ENCODE results near the gene NKAPL. TPM values are rescaled to one million over a fixed set of nuclear protein-coding genes. Genes with fewer than 3 reads are reported as not detected.
A peak's percentile ranks its signal among the peaks of the same experiment; 100 is the strongest.

Gene NKAPL
- total and polyA plus RNA-seq, 2 of the 13 experiments (the other 11 are each of a cell fraction or from before 2014, with no cell fraction given), result not detected

GRCh38 chr6:28266962-28267694 lies 8.0 kb downstream of the NKAPL start, which contains the start of gene ZSCAN26 (continued):
- TF ChIP-seq, protein P1, sequence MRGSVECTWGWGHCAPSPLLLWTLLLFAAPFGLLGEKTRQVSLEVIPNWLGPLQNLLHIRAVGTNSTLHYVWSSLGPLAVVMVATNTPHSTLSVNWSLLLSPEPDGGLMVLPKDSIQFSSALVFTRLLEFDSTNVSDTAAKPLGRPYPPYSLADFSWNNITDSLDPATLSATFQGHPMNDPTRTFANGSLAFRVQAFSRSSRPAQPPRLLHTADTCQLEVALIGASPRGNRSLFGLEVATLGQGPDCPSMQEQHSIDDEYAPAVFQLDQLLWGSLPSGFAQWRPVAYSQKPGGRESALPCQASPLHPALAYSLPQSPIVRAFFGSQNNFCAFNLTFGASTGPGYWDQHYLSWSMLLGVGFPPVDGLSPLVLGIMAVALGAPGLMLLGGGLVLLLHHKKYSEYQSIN (CRISPR knock-in tag; IDR thresholded peaks at IDR 0.05; ENCODE audit: borderline replicate concordance), result no peak
- TF ChIP-seq MATR3 (CRISPR knock-in tag; IDR thresholded peaks at IDR 0.05) (no peak), ZC3H4 (CRISPR knock-in tag; IDR thresholded peaks at IDR 0.05; ENCODE audit: borderline replicate concordance) (0 out of 2 replicates have a peak, but pooled peaks have one; percentile 30), ZNF891 (CRISPR knock-in tag; IDR thresholded peaks at IDR 0.05) (peak; percentile 96), HNF1A (IDR thresholded peaks at IDR 0.05; ENCODE audit: low read depth) (no peak), HNF1A (CRISPR knock-in tag; IDR thresholded peaks at IDR 0.05; ENCODE audit: borderline replicate concordance) (0 out of 2 replicates have a peak, but pooled peaks have one; percentile 54), HOXA7 (CRISPR knock-in tag; IDR thresholded peaks at IDR 0.05) (no peak), SNRNP70 (IDR thresholded peaks at IDR 0.05; ENCODE audit: low read depth, low read length) (no peak), ZFP36L1 (CRISPR knock-in tag; IDR thresholded peaks at IDR 0.05) (no peak), ZNF530 (CRISPR knock-in tag; IDR thresholded peaks at IDR 0.05; ENCODE audit: low read depth) (no peak), ZFP82 (CRISPR knock-in tag; IDR thresholded peaks at IDR 0.05; ENCODE audit: borderline replicate concordance) (peak; percentile 59; the same call in 1 of the 2 replicates)
- TF ChIP-seq, protein P2, sequence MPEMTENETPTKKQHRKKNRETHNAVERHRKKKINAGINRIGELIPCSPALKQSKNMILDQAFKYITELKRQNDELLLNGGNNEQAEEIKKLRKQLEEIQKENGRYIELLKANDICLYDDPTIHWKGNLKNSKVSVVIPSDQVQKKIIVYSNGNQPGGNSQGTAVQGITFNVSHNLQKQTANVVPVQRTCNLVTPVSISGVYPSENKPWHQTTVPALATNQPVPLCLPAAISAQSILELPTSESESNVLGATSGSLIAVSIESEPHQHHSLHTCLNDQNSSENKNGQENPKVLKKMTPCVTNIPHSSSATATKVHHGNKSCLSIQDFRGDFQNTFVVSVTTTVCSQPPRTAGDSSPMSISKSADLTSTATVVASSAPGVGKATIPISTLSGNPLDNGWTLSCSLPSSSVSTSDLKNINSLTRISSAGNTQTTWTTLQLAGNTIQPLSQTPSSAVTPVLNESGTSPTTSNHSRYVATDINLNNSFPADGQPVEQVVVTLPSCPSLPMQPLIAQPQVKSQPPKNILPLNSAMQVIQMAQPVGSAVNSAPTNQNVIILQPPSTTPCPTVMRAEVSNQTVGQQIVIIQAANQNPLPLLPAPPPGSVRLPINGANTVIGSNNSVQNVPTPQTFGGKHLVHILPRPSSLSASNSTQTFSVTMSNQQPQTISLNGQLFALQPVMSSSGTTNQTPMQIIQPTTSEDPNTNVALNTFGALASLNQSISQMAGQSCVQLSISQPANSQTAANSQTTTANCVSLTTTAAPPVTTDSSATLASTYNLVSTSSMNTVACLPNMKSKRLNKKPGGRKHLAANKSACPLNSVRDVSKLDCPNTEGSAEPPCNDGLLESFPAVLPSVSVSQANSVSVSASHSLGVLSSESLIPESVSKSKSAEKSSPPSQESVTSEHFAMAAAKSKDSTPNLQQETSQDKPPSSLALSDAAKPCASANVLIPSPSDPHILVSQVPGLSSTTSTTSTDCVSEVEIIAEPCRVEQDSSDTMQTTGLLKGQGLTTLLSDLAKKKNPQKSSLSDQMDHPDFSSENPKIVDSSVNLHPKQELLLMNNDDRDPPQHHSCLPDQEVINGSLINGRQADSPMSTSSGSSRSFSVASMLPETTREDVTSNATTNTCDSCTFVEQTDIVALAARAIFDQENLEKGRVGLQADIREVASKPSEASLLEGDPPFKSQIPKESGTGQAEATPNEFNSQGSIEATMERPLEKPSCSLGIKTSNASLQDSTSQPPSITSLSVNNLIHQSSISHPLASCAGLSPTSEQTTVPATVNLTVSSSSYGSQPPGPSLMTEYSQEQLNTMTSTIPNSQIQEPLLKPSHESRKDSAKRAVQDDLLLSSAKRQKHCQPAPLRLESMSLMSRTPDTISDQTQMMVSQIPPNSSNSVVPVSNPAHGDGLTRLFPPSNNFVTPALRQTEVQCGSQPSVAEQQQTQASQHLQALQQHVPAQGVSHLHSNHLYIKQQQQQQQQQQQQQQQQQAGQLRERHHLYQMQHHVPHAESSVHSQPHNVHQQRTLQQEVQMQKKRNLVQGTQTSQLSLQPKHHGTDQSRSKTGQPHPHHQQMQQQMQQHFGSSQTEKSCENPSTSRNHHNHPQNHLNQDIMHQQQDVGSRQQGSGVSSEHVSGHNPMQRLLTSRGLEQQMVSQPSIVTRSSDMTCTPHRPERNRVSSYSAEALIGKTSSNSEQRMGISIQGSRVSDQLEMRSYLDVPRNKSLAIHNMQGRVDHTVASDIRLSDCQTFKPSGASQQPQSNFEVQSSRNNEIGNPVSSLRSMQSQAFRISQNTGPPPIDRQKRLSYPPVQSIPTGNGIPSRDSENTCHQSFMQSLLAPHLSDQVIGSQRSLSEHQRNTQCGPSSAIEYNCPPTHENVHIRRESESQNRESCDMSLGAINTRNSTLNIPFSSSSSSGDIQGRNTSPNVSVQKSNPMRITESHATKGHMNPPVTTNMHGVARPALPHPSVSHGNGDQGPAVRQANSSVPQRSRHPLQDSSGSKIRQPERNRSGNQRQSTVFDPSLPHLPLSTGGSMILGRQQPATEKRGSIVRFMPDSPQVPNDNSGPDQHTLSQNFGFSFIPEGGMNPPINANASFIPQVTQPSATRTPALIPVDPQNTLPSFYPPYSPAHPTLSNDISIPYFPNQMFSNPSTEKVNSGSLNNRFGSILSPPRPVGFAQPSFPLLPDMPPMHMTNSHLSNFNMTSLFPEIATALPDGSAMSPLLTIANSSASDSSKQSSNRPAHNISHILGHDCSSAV (CRISPR knock-in tag; IDR thresholded peaks at IDR 0.05; ENCODE audit: borderline replicate concordance), result peak; percentile 63; the same call in 1 of the 2 replicates
- TF ChIP-seq, protein P3, sequence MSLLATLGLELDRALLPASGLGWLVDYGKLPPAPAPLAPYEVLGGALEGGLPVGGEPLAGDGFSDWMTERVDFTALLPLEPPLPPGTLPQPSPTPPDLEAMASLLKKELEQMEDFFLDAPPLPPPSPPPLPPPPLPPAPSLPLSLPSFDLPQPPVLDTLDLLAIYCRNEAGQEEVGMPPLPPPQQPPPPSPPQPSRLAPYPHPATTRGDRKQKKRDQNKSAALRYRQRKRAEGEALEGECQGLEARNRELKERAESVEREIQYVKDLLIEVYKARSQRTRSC (CRISPR knock-in tag; IDR thresholded peaks at IDR 0.05; ENCODE audit: low read depth), result peak; percentile 62; the same call in 1 of the 2 replicates

All from HepG2 (cell line).